WTC11 (cell line): Measurements from ENCODE around the gene TMTC2. TPM values are rescaled to one million over a fixed set of nuclear protein-coding genes. Genes with fewer than 3 reads are reported as not detected.

ENCODE experiments used
- ATAC-seq: fragments of 200-7000 bp; cut with Tn5 transposase; 2 replicates; pipeline ENCODE4 v1.10.0; 2021; ENCODE audit warnings: mild to moderate bottlenecking, moderate library complexity
- CTCF ChIA-PET: fragments of 300-600 bp; sonication (Branson Sonifier 250); formaldehyde crosslinking; loops from one replicate; lab custom pipeline; 2021; ENCODE audit warnings: antibody characterized with exemption; lab: Charles Lee
- POLR2A ChIA-PET: fragments of 350-600 bp; sonication (Branson Sonifier 250); formaldehyde crosslinking; loops from one replicate; lab custom pipeline; 2021; ENCODE audit warnings: antibody characterized with exemption; lab: Charles Lee
- DNase-seq: peaks from one replicate; pipeline ENCODE4 v3.0.0; 2021; ENCODE audit warnings: low spot score
- H3K27ac Mint-ChIP-seq: 2 replicates; pipeline ENCODE4 v1.8.0; 2021; ENCODE audit warnings: mixed read lengths
- H3K27me3 Mint-ChIP-seq: 2 replicates; pipeline ENCODE4 v1.8.0; 2021; ENCODE audit warnings: low read depth, mild to moderate bottlenecking, moderate library complexity, mixed read lengths
- H3K36me3 Mint-ChIP-seq: 2 replicates; pipeline ENCODE4 v1.8.0; 2021; ENCODE audit warnings: mixed read lengths
- H3K4me1 Mint-ChIP-seq: 2 replicates; pipeline ENCODE4 v1.8.0; 2022; ENCODE audit warnings: mixed read lengths
- H3K4me3 Mint-ChIP-seq: 2 replicates; pipeline ENCODE4 v1.8.0; 2021; ENCODE audit warnings: mild to moderate bottlenecking, moderate library complexity, mixed read lengths
- H3K9me3 Mint-ChIP-seq: 2 replicates; pipeline ENCODE4 v1.8.0; 2021; ENCODE audit warnings: mixed read lengths
- CBFB ChIP-seq: sonication (generic); formaldehyde crosslinking; IDR thresholded peaks from 2 replicates; pipeline ENCODE4 v1.8.1; 2022; ENCODE audit warnings: mild to moderate bottlenecking, low read depth, missing genetic modification reagents
- CREB1 ChIP-seq: sonication (generic); formaldehyde crosslinking; IDR thresholded peaks from 2 replicates; pipeline ENCODE4 v1.8.0; 2023; ENCODE audit warnings: mild to moderate bottlenecking, missing genetic modification reagents
- ESRRA ChIP-seq: sonication (generic); formaldehyde crosslinking; IDR thresholded peaks from 2 replicates; pipeline ENCODE4 v1.8.1; 2022; ENCODE audit warnings: mild to moderate bottlenecking, missing genetic modification reagents, borderline replicate concordance
- ETV6 ChIP-seq: sonication (generic); formaldehyde crosslinking; IDR thresholded peaks from 2 replicates; pipeline ENCODE4 v1.8.1; 2022; ENCODE audit warnings: mild to moderate bottlenecking, missing genetic modification reagents
- GABPB1 ChIP-seq: sonication (generic); formaldehyde crosslinking; IDR thresholded peaks from 2 replicates; pipeline ENCODE4 v1.8.1; 2023; ENCODE audit warnings: mild to moderate bottlenecking, missing genetic modification reagents
- NFATC4 ChIP-seq: fragments of 250-450 bp; sonication (Bioruptor Pico); IDR thresholded peaks from 2 replicates; pipeline ENCODE4 v1.9.0; 2021; ENCODE audit warnings: mild to moderate bottlenecking
- PRDM15 ChIP-seq: sonication (generic); formaldehyde crosslinking; IDR thresholded peaks from 2 replicates; pipeline ENCODE4 v1.8.0; 2022; ENCODE audit warnings: missing genetic modification reagents
- SMAD3 ChIP-seq: sonication (generic); formaldehyde crosslinking; IDR thresholded peaks from 2 replicates; pipeline ENCODE4 v1.8.0; 2022; ENCODE audit warnings: missing genetic modification reagents, mild to moderate bottlenecking, borderline replicate concordance
- SMAD4 ChIP-seq: sonication (generic); formaldehyde crosslinking; IDR thresholded peaks from 2 replicates; pipeline ENCODE4 v1.8.0; 2022; ENCODE audit warnings: mild to moderate bottlenecking, missing genetic modification reagents
- SP1 ChIP-seq: sonication (generic); formaldehyde crosslinking; conservative IDR thresholded peaks from 2 replicates; pipeline ENCODE4 v1.8.1; 2022; ENCODE audit warnings: missing genetic modification reagents
- ZBTB21 ChIP-seq: sonication (generic); formaldehyde crosslinking; IDR thresholded peaks from 2 replicates; pipeline ENCODE4 v1.8.1; 2023; ENCODE audit warnings: mild to moderate bottlenecking, missing genetic modification reagents, borderline replicate concordance
- ZBTB43 ChIP-seq: sonication (generic); formaldehyde crosslinking; IDR thresholded peaks from 2 replicates; pipeline ENCODE4 v1.8.1; 2023; ENCODE audit warnings: mild to moderate bottlenecking, missing genetic modification reagents
- ZNF121 ChIP-seq: sonication (generic); formaldehyde crosslinking; IDR thresholded peaks from 2 replicates; pipeline ENCODE4 v1.8.0; 2023; ENCODE audit warnings: missing genetic modification reagents
- ZNF138 ChIP-seq: sonication (generic); formaldehyde crosslinking; conservative IDR thresholded peaks from 2 replicates; pipeline ENCODE4 v1.8.1; 2022; ENCODE audit warnings: mild to moderate bottlenecking, moderate library complexity, missing genetic modification reagents
- ZNF232 ChIP-seq: sonication (generic); formaldehyde crosslinking; IDR thresholded peaks from 2 replicates; pipeline ENCODE4 v1.8.0; 2022; ENCODE audit warnings: mild to moderate bottlenecking, missing genetic modification reagents
- ZNF263 ChIP-seq: sonication (generic); formaldehyde crosslinking; IDR thresholded peaks from 2 replicates; pipeline ENCODE4 v1.8.1; 2022; ENCODE audit warnings: low read depth, mild to moderate bottlenecking, moderate library complexity, missing genetic modification reagents
- ZNF281 ChIP-seq: sonication (generic); formaldehyde crosslinking; IDR thresholded peaks from 2 replicates; pipeline ENCODE4 v1.8.0; 2023; ENCODE audit warnings: mild to moderate bottlenecking, missing genetic modification reagents
- ZNF317 ChIP-seq: sonication (generic); formaldehyde crosslinking; IDR thresholded peaks from 2 replicates; pipeline ENCODE4 v1.8.1; 2023; ENCODE audit warnings: low read depth, mild to moderate bottlenecking, moderate library complexity, missing genetic modification reagents, borderline replicate concordance
- ZNF423 ChIP-seq: fragments of 250-450 bp; sonication (Bioruptor Pico); IDR thresholded peaks from 2 replicates; pipeline ENCODE4 v2.1.2; 2022; ENCODE audit warnings: mild to moderate bottlenecking, moderate library complexity
- total RNA-seq: library from RNA; stranded (reverse); gene quantifications from 3 replicates; pipeline ENCODE4 v1.2.3, GENCODE V29; 2021
- TF ChIP-seq, protein P1 (sequence below): fragments of 250-450 bp; sonication (Bioruptor Pico); IDR thresholded peaks from 2 replicates; pipeline ENCODE4 v1.9.0; 2021; ENCODE audit warnings: mild to moderate bottlenecking

Gene TMTC2
- total RNA-seq, 1 experiment from 2014 or later, result 6.4 TPM

DNA sequence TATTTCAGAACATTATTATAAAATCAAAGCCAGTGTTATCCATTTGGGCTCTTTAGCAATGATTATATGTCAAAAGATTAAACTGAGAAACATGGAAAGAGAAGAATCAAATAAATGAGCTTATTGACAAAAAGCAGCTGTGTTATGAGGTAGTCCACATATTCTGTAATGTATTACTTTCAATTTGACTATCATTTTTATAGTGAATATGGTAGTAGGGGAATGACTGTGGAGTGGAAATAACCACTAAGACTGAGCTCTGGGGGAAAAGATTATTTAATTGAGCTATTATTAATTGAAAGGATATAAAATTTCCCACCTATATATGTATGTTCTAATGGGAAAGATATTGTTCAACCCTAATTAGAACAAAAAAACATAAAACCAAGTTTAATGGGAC is 381.3 kb downstream of the TMTC2 start (continued):
- no peak for TF ChIP-seq ZBTB21 (CRISPR knock-in tag)
- no peak for TF ChIP-seq ZNF423

- peaks cover 20% of the 10 kb centered on the region for H3K4me1 Mint-ChIP-seq
- ChIA-PET CTCF (no interaction called here), POLR2A (no interaction called here)
- no peak overlapping the region for H3K27ac Mint-ChIP-seq
- H3K9me3 Mint-ChIP-seq, result peaks cover 41% of the 10 kb centered on the region
- DNase-seq (peak; percentile 14), ATAC-seq (peak; percentile 72)
- no peak for TF ChIP-seq SMAD3 (CRISPR knock-in tag)
- H3K4me3 Mint-ChIP-seq, result no peak overlapping the region
- H3K27me3 Mint-ChIP-seq, result no peaks in the 10 kb centered on the region
- H3K36me3 Mint-ChIP-seq, result peaks cover 13% of the 10 kb centered on the region
Observed at GRCh38 chr12:83074358-83074894, 387.7 kb downstream of the TMTC2 start.

- peaks cover 12% of the 10 kb centered on the region for H3K36me3 Mint-ChIP-seq
- no peak for ATAC-seq
- no peak for DNase-seq
- ChIA-PET POLR2A (interaction anchor here (0.6 kb wide), 1 partner anchor 845 kb away, joined by 3 read pairs; no protein-coding TSS in a partner anchor), CTCF (no interaction called here)
- no peaks in the 10 kb centered on the region for H3K27me3 Mint-ChIP-seq
- H3K9me3 Mint-ChIP-seq, result peaks cover 33% of the 10 kb centered on the region
- no peak for TF ChIP-seq ZBTB21 (CRISPR knock-in tag)
- no peak for TF ChIP-seq ZNF232 (CRISPR knock-in tag)
- TF ChIP-seq GABPB1 (CRISPR knock-in tag), result no peak
- TF ChIP-seq SMAD4 (CRISPR knock-in tag), result no peak
- TF ChIP-seq ETV6, result no peak
- TF ChIP-seq ZNF121 (CRISPR knock-in tag), result no peak
- TF ChIP-seq CBFB (CRISPR knock-in tag), result no peak
- no peak for TF ChIP-seq NFATC4
- TF ChIP-seq ZNF281, result no peak
- no peak for TF ChIP-seq ZNF138
- no peak for TF ChIP-seq ZNF317 (CRISPR knock-in tag)
- no peak for TF ChIP-seq CREB1
- TF ChIP-seq PRDM15 (CRISPR knock-in tag), result no peak
- H3K27ac Mint-ChIP-seq, result no peak overlapping the region
- H3K4me3 Mint-ChIP-seq, result no peak overlapping the region
- peaks cover 20% of the 10 kb centered on the region for H3K4me1 Mint-ChIP-seq
Observed at GRCh38 chr12:83075471-83075870, 388.8 kb downstream of the TMTC2 start.

DNA sequence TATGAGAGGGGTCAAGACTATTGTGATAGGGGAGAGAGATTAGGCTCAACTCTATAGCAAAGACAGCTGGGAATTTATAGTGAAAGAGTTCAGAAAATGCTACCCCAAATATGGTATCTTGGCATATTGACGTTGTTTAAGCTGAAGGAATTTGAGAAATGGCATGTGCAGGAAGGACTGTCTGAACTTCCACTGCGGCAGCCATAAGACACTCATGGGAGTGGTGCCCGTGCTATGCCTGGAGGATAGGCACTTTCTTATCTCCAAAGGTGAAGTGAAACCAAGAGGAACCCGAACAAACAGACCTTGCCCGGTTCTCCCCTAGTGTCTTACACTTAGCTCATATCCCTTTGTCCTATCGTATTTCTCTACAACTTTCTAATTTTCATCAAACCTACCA is 390.3 kb downstream of the TMTC2 start:
- Mint-ChIP-seq H3K27ac (no peak overlapping the region), H3K4me1 (peaks cover 20% of the 10 kb centered on the region), H3K4me3 (no peak overlapping the region), H3K36me3 (peaks cover 12% of the 10 kb centered on the region), H3K9me3 (peaks cover 22% of the 10 kb centered on the region), H3K27me3 (no peaks in the 10 kb centered on the region)
- ATAC-seq, result no peak
- ChIA-PET CTCF (no interaction called here), POLR2A (no interaction called here)
- DNase-seq, result no peak
- TF ChIP-seq SP1 (no peak), SMAD3 (CRISPR knock-in tag) (no peak), ZBTB43 (CRISPR knock-in tag) (no peak), ZNF263 (CRISPR knock-in tag) (no peak), ESRRA (CRISPR knock-in tag) (no peak), PRDM15 (CRISPR knock-in tag) (no peak), GABPB1 (CRISPR knock-in tag) (no peak)
- TF ChIP-seq, protein P1, sequence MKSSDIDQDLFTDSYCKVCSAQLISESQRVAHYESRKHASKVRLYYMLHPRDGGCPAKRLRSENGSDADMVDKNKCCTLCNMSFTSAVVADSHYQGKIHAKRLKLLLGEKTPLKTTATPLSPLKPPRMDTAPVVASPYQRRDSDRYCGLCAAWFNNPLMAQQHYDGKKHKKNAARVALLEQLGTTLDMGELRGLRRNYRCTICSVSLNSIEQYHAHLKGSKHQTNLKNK, result no peak
